Activated CD8-positive, alpha-beta T cell treated with anti-CD3 and anti-CD28 coated beads for 36 hours (primary cell): Measurements from ENCODE around the gene RGL2. TPM values are rescaled to one million over a fixed set of nuclear protein-coding genes. Genes with fewer than 3 reads are reported as not detected.
A peak's percentile ranks its signal among the peaks of the same experiment; 100 is the strongest.

Experiments
- ATAC-seq: fragments of 200-7000 bp; cut with Tn5 transposase; one replicate; pipeline ENCODE4 v1.10.0; 2021; ENCODE audit warnings: mild to moderate bottlenecking, moderate library complexity
- CTCF ChIA-PET: fragments of 350-600 bp; sonication (Branson Sonifier 250); formaldehyde crosslinking; loops from one replicate; lab custom pipeline; 2021; ENCODE audit warnings: antibody characterized with exemption; lab: Charles Lee
- POLR2A ChIA-PET: fragments of 350-600 bp; sonication (Branson Sonifier 250); formaldehyde crosslinking; loops from one replicate; lab custom pipeline; 2021; ENCODE audit warnings: antibody characterized with exemption; lab: Charles Lee
- DNase-seq: peaks from one replicate; pipeline ENCODE4 v3.0.0-alpha.2; 2020
- H3K27ac Mint-ChIP-seq: one replicate; pipeline ENCODE4 v1.8.0; 2021; ENCODE audit warnings: mild to moderate bottlenecking, mixed read lengths
- H3K27me3 Mint-ChIP-seq: one replicate; pipeline ENCODE4 v1.8.0; 2021; ENCODE audit warnings: mixed read lengths
- H3K36me3 Mint-ChIP-seq: one replicate; pipeline ENCODE4 v1.8.0; 2021; ENCODE audit warnings: low read depth, mixed read lengths
- H3K4me1 Mint-ChIP-seq: one replicate; pipeline ENCODE4 v1.8.0; 2021; ENCODE audit warnings: low read depth, mixed read lengths
- H3K4me3 Mint-ChIP-seq: one replicate; pipeline ENCODE4 v1.8.0; 2021; ENCODE audit warnings: mild to moderate bottlenecking, moderate library complexity, mixed read lengths
- H3K9me3 Mint-ChIP-seq: one replicate; pipeline ENCODE4 v1.8.0; 2021; ENCODE audit warnings: mixed read lengths
- intact Hi-C: fragments of 100-400 bp; cut with micrococcal nuclease; formaldehyde crosslinking; loops from one replicate; pipeline ENCODE4 v1.10.0; 2022
- total RNA-seq, 2 experiments: library from RNA; stranded (reverse); gene quantifications; one replicate each; pipeline ENCODE4 v1.2.3, GENCODE V29; 2021
- TF ChIP-seq, protein P1 (sequence below): fragments of 200-600 bp; IDR thresholded peaks from one replicate; pipeline ENCODE4 v1.8.0; 2022; ENCODE audit warnings: antibody characterized with exemption, mild to moderate bottlenecking

RGL2 gene
- total RNA-seq, 2 experiments from 2014 or later = 24.2 to 24.3 TPM

DNA sequence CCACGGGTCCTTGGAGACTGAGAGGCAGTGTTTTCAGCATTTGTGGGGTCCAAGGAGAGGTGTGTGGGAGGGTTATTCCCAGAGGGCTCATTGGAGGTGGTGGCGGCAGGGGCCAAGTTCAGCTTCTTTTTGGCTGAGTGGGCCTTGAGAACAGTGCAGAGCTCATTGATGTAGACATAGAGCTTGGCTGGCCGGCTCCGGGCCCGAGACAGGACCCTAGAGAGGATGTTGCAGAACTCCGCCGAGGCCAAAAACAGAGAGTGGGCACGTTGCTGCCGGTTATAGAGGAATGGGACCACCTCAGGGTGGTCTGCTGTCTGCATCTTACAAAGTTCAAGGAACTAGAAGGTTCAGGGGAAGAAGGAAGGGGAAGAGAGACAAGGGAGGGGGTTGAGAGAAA, 22.5 kb upstream of the RGL2 start:
- peak overlapping the region; percentile 98 for H3K27ac Mint-ChIP-seq
- POLR2A ChIA-PET = interaction anchor here (0.9 to 1.5 kb wide), 3 partner anchors 9 to 44 kb away, joined by 3 to 6 read pairs (median 4); partner anchors contain the start of gene B3GALT4
- TF ChIP-seq, protein P1, sequence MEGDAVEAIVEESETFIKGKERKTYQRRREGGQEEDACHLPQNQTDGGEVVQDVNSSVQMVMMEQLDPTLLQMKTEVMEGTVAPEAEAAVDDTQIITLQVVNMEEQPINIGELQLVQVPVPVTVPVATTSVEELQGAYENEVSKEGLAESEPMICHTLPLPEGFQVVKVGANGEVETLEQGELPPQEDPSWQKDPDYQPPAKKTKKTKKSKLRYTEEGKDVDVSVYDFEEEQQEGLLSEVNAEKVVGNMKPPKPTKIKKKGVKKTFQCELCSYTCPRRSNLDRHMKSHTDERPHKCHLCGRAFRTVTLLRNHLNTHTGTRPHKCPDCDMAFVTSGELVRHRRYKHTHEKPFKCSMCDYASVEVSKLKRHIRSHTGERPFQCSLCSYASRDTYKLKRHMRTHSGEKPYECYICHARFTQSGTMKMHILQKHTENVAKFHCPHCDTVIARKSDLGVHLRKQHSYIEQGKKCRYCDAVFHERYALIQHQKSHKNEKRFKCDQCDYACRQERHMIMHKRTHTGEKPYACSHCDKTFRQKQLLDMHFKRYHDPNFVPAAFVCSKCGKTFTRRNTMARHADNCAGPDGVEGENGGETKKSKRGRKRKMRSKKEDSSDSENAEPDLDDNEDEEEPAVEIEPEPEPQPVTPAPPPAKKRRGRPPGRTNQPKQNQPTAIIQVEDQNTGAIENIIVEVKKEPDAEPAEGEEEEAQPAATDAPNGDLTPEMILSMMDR = no peak
- intact Hi-C loops = no loop called here
- ATAC-seq = no peak
- CTCF ChIA-PET = no interaction called here
- no peaks in the 10 kb centered on the region for H3K27me3 Mint-ChIP-seq
- H3K9me3 Mint-ChIP-seq = no peaks in the 10 kb centered on the region
- H3K4me1 Mint-ChIP-seq = peaks cover 60% of the 10 kb centered on the region
- peaks cover 50% of the 10 kb centered on the region for H3K36me3 Mint-ChIP-seq
- peak overlapping the region; percentile 90 for H3K4me3 Mint-ChIP-seq
- DNase-seq = no peak

DNA sequence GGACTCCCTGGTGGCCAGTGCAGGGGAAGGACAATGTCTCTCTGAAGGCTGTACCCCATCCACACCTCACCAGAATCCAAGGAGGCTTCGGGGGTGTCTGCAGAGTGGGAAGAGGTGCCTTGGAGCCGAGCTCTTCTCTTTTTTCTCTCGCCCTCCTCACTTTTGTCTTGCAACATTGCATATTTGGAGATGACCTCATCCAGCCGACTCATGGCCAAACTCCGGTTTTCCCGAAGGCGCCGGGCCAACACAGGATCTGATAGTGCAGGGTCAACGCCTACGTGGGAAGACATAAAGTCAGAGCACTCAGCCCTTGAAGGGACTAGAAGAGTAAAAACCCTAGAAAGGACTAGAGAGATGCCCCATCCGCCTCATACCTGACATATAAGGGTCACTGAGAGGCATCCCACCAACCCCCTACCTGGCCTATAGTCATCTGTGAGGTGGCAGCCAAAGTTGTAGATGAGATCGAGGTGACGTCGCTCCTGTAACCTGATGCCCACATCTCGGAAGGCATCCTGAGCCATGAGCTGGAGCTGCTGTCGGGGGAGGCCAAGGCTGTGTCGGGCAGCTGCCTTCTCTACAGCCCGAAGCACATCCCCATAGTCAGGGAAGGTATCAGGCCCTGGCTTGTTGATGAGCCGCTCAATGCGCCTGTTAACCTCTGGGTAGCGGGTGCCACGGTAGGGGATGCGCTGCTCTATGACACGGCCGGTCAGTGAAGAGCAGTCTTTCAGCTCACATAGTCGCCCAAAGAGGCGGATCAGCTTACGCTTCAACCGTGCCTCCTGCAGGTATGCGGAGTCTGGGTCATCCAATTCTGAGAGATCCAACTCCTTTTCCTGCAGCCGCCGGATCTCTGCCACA, 21.8 kb upstream of the RGL2 start:
- ATAC-seq = no peak
- TF ChIP-seq, protein P1 = no peak
- intact Hi-C loops = no loop called here
- ChIA-PET CTCF (no interaction called here), POLR2A (interaction anchor here (0.9 to 1.5 kb wide), 3 partner anchors 9 to 43 kb away, joined by 3 to 6 read pairs (median 4); partner anchors contain the start of gene B3GALT4)
- Mint-ChIP-seq H3K9me3 (no peaks in the 10 kb centered on the region), H3K4me3 (peak overlapping the region; percentile 90), H3K27me3 (no peaks in the 10 kb centered on the region), H3K4me1 (peaks cover 65% of the 10 kb centered on the region), H3K36me3 (peaks cover 51% of the 10 kb centered on the region), H3K27ac (peak overlapping the region; percentile 98)
- no peak for DNase-seq

- DNase-seq (no peak), ATAC-seq (no peak)
- intact Hi-C loops = no loop called here
- Mint-ChIP-seq H3K27ac (peak overlapping the region; percentile 98), H3K36me3 (peaks cover 51% of the 10 kb centered on the region), H3K9me3 (no peaks in the 10 kb centered on the region), H3K4me3 (peak overlapping the region; percentile 97), H3K4me1 (peaks cover 71% of the 10 kb centered on the region), H3K27me3 (no peaks in the 10 kb centered on the region)
- POLR2A ChIA-PET = no interaction called here
- CTCF ChIA-PET = interaction anchor here (1.6 kb wide), 1 partner anchor 106 kb away, joined by 5 read pairs; no protein-coding TSS in a partner anchor
- TF ChIP-seq, protein P1 = no peak
Observed at GRCh38 chr6:33319939-33320314, 21.2 kb upstream of the RGL2 start.

- H3K4me3 Mint-ChIP-seq = peak overlapping the region; percentile 97
- ATAC-seq (no peak), DNase-seq (no peak)
- no peaks in the 10 kb centered on the region for H3K9me3 Mint-ChIP-seq
- peaks cover 70% of the 10 kb centered on the region for H3K4me1 Mint-ChIP-seq
- intact Hi-C loops = no loop called here
- TF ChIP-seq, protein P1 = no peak
- ChIA-PET CTCF (interaction anchor here (0.7 to 1.6 kb wide), 8 partner anchors 19 to 289 kb away, joined by 3 to 6 read pairs (median 4); partner anchors contain the start of genes B3GALT4, PFDN6 and WDR46), POLR2A (interaction anchor here (0.6 to 4.8 kb wide), 11 partner anchors 21 to 390 kb away, joined by 3 to 42 read pairs (median 4); partner anchors contain the start of genes PFDN6, RGL2, RPS18 and SYNGAP1)
- peak overlapping the region; percentile 97 for H3K27ac Mint-ChIP-seq
- H3K27me3 Mint-ChIP-seq = no peaks in the 10 kb centered on the region
- H3K36me3 Mint-ChIP-seq = peaks cover 54% of the 10 kb centered on the region
Observed at GRCh38 chr6:33318426-33319073, 19.8 kb upstream of the RGL2 start.
